Activated T-helper 1 cell treated with anti-CD3 and anti-CD28 coated beads, Interleukin-12 subunit alpha, Interleukin-12 subunit beta, Interleukin-2, Interleukin-4 antibody, amounts not matched to agents 30 ng/mL and 10 ng/mL and 1 ng/mL, durations not matched to agents 14 hours and 24 hours and 36 hours (primary cell): ENCODE measurements around the gene C9orf43. TPM values are rescaled to one million over a fixed set of nuclear protein-coding genes. Genes with fewer than 3 reads are reported as not detected.
"Not testable (repeated sequence)": the region's sequence is repeated elsewhere in the genome, so short reads cannot be mapped to it uniquely, and the experiment has no call there.

ENCODE experiments used
- DNase-seq: peaks from one replicate; pipeline ENCODE4 v3.0.0; 2021; ENCODE audit warnings: low spot score
- H3K27ac Mint-ChIP-seq: one replicate; pipeline ENCODE4 v1.8.0; 2021; ENCODE audit warnings: mild to moderate bottlenecking, mixed read lengths
- H3K27me3 Mint-ChIP-seq: one replicate; pipeline ENCODE4 v1.8.0; 2022; ENCODE audit warnings: mild to moderate bottlenecking, moderate library complexity, mixed read lengths; ENCODE audit not compliant: insufficient read depth
- H3K36me3 Mint-ChIP-seq: one replicate; pipeline ENCODE4 v1.8.0; 2021; ENCODE audit warnings: low read depth, mixed read lengths
- H3K4me1 Mint-ChIP-seq: one replicate; pipeline ENCODE4 v1.8.0; 2021; ENCODE audit warnings: low read depth, mixed read lengths
- H3K4me3 Mint-ChIP-seq: one replicate; pipeline ENCODE4 v1.8.0; 2021; ENCODE audit warnings: mild to moderate bottlenecking, moderate library complexity, mixed read lengths
- H3K9me3 Mint-ChIP-seq: one replicate; pipeline ENCODE4 v1.8.0; 2021; ENCODE audit warnings: mixed read lengths
- intact Hi-C: fragments of 100-400 bp; cut with micrococcal nuclease; formaldehyde crosslinking; loops from one replicate; pipeline ENCODE4 v1.15.1; 2024
- total RNA-seq: library from RNA; stranded (reverse); gene quantifications from 2 replicates; pipeline ENCODE4 v1.2.3, GENCODE V29; 2022

Gene C9orf43
- 0.42 and 0.62 TPM in 2 replicates for total RNA-seq

DNA sequence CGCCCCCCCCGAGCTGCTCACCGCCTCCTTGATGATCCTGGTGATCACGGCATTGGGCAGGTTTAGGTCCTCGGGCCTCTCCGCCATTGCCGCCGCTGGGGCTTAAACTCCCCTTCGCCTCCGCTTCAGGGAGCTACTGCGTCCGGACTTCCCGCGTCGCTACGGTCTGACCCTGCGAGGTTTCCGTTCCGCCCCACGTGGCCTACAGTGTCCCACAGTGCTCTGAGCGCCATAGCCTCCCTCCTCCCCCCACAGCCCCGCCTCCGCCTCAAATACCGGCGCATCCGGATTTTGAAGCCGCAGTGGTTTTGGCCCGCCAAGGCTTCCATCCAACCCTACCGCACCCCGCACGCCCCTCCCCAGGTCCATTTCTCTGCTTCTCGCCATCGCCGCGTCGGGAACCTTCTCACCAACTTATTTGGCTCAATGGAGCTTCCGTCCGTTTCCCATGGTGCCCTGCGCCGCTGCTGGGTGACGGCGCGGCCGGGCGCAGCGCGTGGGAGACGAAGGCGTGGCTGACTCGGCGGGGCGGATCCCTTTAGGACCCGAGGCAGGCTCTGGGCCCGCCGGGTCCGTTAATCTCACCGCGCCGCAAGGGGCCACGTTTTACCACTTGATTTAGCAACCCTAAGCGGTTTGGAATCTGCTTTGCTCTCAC lies at the start of gene C9orf43, which contains the start of gene POLE3:
Gene C9orf43 (plus strand): TSS at position 541 of the 658 bp plus-strand sequence. CDS start 2,747 bp downstream, outside the sequence.
Gene POLE3 (minus strand): TSS at position 469 of the 658 bp plus-strand sequence. CDS start 382 bp downstream, at position 87.
- H3K9me3 Mint-ChIP-seq = no peaks in the 10 kb centered on the region
- peaks cover 22% of the 10 kb centered on the region for H3K4me1 Mint-ChIP-seq
- peak; percentile 92 for DNase-seq
- H3K36me3 Mint-ChIP-seq = peaks cover 32% of the 10 kb centered on the region
- no peaks in the 10 kb centered on the region for H3K27me3 Mint-ChIP-seq
- H3K27ac Mint-ChIP-seq = peak within 1 kb of the TSS; percentile 99
- intact Hi-C loops = loop anchor here (1.0 to 10.0 kb wide), 14 partner anchors 9 to 1926 kb away; partner anchors contain the start of genes AKNA, ALAD, CDC26 and ECPAS
- peak within 1 kb of the TSS; percentile 89 for H3K4me3 Mint-ChIP-seq

DNA sequence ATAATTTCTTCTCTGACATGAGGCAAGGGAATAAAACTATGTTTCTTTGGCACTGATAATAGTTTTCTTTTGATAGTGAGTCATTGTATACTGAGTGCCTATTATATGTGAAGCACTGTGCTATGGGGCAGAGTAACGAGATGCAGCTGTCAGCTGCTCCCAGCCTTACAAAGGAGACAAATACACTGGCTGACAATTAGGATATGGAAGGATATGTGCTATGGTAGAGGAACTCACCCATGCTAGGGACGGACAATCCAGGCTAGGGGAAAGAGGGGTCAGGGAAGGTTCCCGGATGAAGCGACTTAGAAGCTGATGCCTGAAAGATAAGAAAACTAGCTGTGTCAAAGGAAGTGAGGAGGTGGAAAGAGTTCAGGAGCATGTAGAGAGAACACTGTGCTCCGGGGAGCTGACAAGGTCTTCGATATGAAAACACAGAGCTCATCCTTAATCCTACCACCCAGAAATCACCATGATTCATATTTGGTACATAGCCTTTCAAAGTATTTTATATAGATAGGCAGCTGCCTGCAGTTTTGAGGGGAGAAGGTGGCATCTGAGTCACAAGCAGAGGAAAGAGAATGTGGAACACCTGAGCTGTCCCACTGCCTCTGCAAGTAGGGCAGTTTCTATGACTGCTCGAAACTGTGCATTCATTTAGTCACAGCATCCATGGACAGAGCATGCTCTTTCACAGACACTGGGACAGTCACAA lies 49.1 kb upstream of the C9orf43 start:
- peaks cover 22% of the 10 kb centered on the region for H3K4me1 Mint-ChIP-seq
- H3K36me3 Mint-ChIP-seq = peaks cover 28% of the 10 kb centered on the region
- no peak overlapping the region for H3K4me3 Mint-ChIP-seq
- no peaks in the 10 kb centered on the region for H3K27me3 Mint-ChIP-seq
- no peak for DNase-seq
- H3K9me3 Mint-ChIP-seq = no peaks in the 10 kb centered on the region
- H3K27ac Mint-ChIP-seq = peak overlapping the region; percentile 87
- intact Hi-C loops = no loop called here

DNA sequence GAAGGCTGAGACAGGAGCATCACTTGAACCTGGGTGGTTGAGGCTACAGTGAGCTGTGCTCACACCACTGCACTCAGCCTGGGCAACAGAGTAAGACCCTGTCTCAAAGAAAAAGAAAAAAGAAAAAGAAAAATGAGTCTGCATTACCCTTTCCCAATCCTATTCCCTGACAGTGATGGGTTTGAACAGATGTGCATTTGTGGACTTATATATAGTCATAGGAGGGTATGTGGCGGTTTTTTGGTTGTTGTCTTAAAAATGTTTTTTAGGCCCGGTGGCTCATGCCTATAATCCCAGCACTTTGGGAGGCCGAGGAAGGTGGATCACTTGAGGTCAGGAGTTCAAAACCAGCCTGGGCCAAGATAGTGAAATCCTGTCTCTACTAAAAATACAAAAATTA lies 47.2 kb upstream of the C9orf43 start:
- intact Hi-C loops = no loop called here
- Mint-ChIP-seq H3K27me3 (no peaks in the 10 kb centered on the region), H3K4me1 (peaks cover 22% of the 10 kb centered on the region), H3K27ac (no peak overlapping the region), H3K4me3 (no peak overlapping the region), H3K9me3 (no peaks in the 10 kb centered on the region), H3K36me3 (peaks cover 23% of the 10 kb centered on the region)
- DNase-seq = no peak

- Mint-ChIP-seq H3K27ac (no peak overlapping the region), H3K27me3 (no peaks in the 10 kb centered on the region), H3K4me1 (peaks cover 17% of the 10 kb centered on the region), H3K36me3 (peaks cover 24% of the 10 kb centered on the region), H3K4me3 (no peak overlapping the region), H3K9me3 (no peaks in the 10 kb centered on the region)
- intact Hi-C loops = no loop called here
- DNase-seq = no peak
These were observed 45.6 kb upstream of the C9orf43 start for GRCh38 chr9:113364951-113365350.

DNA sequence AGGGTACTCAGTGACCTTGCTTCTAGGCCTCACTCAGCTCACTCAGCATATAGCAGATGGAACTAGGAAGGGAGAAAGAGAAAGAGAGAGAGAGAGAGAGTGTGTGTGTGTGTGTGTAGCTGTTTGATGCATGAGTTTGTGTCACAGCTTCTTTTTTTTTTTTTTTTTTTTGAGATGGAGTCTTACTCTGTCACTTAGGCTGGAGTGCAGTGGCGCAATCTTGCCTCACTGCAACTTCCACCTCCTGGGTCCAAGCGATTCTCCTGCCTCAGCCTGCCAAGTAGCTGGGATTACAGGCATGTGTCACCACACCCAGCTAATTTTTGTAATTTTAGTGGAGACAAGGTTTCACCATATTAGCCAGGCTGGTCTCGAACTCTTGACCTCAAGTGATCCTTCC lies 44.9 kb upstream of the C9orf43 start:
- H3K9me3 Mint-ChIP-seq, H3K27ac Mint-ChIP-seq, intact Hi-C loops, H3K27me3 Mint-ChIP-seq, H3K4me3 Mint-ChIP-seq, DNase-seq: not testable (repeated sequence)
- Mint-ChIP-seq H3K36me3 (peaks cover 20% of the 10 kb centered on the region), H3K4me1 (peaks cover 17% of the 10 kb centered on the region)

DNA sequence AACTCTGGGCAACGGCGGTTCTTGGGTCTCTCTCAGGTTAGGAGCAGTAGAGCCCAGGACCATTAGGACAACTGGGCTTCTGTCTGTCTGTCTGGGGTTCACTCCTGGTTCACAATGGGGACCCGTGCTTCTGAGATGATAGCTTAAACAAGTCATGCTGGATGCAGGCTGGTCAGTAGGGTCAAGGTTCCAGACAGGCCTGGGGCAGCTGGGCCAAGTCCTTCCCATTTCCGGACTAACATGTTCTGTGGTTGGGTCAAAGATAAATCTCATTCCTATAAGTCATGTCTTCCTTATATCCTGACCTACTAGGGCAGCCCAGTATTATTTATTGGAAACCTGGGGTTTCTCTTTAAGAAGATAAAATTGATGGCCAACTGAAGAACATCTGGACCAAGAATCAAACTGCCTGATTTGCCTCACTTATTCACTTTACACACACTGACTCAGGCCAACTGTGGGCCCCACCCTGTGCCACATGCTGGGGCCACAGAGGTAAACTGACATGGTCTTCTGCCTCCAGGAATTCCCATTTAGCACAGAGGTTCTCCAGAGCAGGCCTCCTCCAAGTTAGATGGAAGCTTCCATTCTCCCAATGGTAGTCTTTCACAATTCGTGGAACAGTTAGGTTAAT lies 42.1 kb upstream of the C9orf43 start:
- peaks cover 4% of the 10 kb centered on the region for H3K4me1 Mint-ChIP-seq
- no peaks in the 10 kb centered on the region for H3K9me3 Mint-ChIP-seq
- H3K27ac Mint-ChIP-seq = no peak overlapping the region
- no peaks in the 10 kb centered on the region for H3K27me3 Mint-ChIP-seq
- no peak for DNase-seq
- no peak overlapping the region for H3K4me3 Mint-ChIP-seq
- intact Hi-C loops = no loop called here
- H3K36me3 Mint-ChIP-seq = peaks cover 20% of the 10 kb centered on the region

- no peak for DNase-seq
- peaks cover 1% of the 10 kb centered on the region for H3K4me1 Mint-ChIP-seq
These were observed 41.3 kb upstream of the C9orf43 start for GRCh38 chr9:113368982-113369854.

DNA sequence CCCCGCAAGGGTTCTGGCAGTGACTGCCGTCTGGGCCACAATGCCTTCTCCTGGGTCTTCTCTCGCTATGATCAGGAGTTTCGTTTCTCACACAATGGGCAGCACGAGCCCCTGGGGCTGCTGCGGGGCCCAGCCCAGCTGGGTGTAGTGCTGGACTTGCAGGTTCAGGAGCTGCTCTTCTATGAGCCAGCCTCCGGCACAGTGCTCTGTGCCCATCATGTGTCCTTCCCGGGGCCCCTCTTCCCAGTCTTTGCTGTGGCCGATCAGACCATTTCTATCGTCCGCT lies 40.7 kb upstream of the C9orf43 start:
- intact Hi-C loops = no loop called here
- Mint-ChIP-seq H3K9me3 (no peaks in the 10 kb centered on the region), H3K36me3 (peaks cover 18% of the 10 kb centered on the region), H3K4me1 (peaks cover under 1% of the 10 kb centered on the region), H3K4me3 (no peak overlapping the region), H3K27ac (no peak overlapping the region), H3K27me3 (no peaks in the 10 kb centered on the region)
- no peak for DNase-seq

More at GRCh38 chr9:113368982-113369854, 41.3 kb upstream of the C9orf43 start:
- H3K27ac Mint-ChIP-seq = no peak overlapping the region
- peaks cover 19% of the 10 kb centered on the region for H3K36me3 Mint-ChIP-seq
- no peak overlapping the region for H3K4me3 Mint-ChIP-seq
- no peaks in the 10 kb centered on the region for H3K27me3 Mint-ChIP-seq
- no peaks in the 10 kb centered on the region for H3K9me3 Mint-ChIP-seq
- intact Hi-C loops = no loop called here

- Mint-ChIP-seq H3K4me1 (peaks cover 11% of the 10 kb centered on the region), H3K27ac (no peak overlapping the region), H3K27me3 (no peaks in the 10 kb centered on the region), H3K36me3 (peaks cover 20% of the 10 kb centered on the region), H3K9me3 (no peaks in the 10 kb centered on the region), H3K4me3 (no peak overlapping the region)
- DNase-seq = no peak
- intact Hi-C loops = no loop called here
These were observed 39.7 kb upstream of the C9orf43 start for GRCh38 chr9:113370806-113371325.

DNA sequence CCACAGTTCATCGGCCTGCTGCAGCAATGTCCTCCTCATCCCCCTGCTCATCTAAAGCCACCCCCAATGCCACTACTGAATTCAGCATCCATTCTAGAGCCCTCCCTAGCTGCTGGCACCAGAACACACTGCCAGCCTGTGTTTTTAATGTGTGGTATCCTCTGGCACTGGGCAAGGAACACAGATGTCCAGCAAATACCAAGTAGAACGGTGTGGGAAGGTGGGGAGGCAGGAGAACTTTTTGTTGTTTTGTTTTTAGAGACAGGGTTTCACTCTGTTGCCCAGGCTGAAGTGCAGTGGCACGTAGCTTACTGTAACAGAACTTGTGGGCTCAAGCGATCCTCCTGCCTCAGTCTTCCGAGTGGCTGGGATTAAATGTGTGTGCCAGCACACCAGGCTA lies 38.5 kb upstream of the C9orf43 start:
- Mint-ChIP-seq H3K9me3 (no peaks in the 10 kb centered on the region), H3K4me1 (peaks cover 11% of the 10 kb centered on the region), H3K4me3 (no peak overlapping the region), H3K27ac (no peak overlapping the region), H3K36me3 (peaks cover 20% of the 10 kb centered on the region), H3K27me3 (no peaks in the 10 kb centered on the region)
- no peak for DNase-seq
- intact Hi-C loops = no loop called here

DNA sequence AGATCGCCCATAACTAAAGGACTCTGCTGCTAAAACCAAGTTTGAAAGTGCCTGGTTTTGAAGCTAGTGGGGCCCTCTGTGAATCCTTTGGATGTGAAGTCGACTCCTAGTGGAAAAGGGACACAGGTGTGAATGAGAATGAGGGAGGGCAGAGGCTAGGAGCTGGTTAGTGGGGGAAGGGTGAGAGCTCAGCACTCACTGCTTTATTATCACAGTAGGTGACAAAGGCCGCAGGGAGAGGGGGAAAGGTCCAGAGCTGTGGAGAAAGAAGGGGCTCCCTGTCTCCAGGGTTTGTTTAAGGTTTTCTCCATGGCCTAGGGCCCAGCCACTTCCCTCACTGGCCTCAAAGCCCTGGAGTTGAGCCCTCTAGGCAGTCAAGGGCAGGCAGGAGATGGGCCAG lies 37.3 kb upstream of the C9orf43 start:
- intact Hi-C loops = no loop called here
- H3K9me3 Mint-ChIP-seq = no peaks in the 10 kb centered on the region
- H3K4me1 Mint-ChIP-seq = peaks cover 11% of the 10 kb centered on the region
- no peak overlapping the region for H3K4me3 Mint-ChIP-seq
- H3K27me3 Mint-ChIP-seq = no peaks in the 10 kb centered on the region
- DNase-seq = no peak
- peaks cover 20% of the 10 kb centered on the region for H3K36me3 Mint-ChIP-seq
- peak overlapping the region; percentile 52 for H3K27ac Mint-ChIP-seq

DNA sequence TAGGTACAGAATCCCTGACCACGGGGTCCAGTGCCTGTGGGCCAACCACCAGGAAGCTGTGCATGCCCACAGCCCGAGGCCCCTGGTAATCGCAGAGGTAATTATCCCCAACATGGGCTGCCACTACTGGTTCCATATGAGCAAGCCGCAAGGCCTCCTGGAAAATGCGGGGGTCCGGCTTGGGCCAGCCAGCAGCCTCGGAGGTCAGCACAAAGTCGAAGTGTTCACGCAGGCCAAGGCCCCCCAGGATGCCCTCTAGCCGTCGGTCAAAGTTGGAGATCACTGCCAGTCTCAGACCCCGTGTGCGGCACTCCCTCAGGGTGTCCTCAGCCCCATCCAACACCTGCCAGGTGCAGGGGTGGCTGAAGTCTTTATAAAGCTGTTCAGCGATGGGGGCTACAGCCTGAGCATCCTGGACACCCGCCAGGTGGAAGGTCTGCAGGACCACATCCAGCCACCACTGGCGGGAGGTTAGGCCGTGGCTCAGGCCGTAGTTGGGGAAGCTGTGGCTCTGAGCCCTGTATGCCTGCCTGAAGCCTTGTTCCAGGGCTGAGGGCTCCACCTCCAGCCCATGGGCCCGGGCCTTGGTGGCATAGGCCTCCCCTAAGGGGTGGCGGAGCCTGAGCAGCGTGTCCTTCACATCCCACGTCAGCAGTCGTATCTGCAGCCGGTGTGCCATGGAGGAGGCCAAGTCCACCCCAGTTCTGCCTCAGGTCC lies 36.7 kb upstream of the C9orf43 start:
- Mint-ChIP-seq H3K36me3 (peaks cover 17% of the 10 kb centered on the region), H3K27me3 (no peaks in the 10 kb centered on the region), H3K4me1 (peaks cover 11% of the 10 kb centered on the region), H3K4me3 (no peak overlapping the region), H3K9me3 (no peaks in the 10 kb centered on the region), H3K27ac (no peak overlapping the region)
- DNase-seq = no peak
- intact Hi-C loops = no loop called here
